Measurements from ENCODE around the gene OR10C1.

DNA sequence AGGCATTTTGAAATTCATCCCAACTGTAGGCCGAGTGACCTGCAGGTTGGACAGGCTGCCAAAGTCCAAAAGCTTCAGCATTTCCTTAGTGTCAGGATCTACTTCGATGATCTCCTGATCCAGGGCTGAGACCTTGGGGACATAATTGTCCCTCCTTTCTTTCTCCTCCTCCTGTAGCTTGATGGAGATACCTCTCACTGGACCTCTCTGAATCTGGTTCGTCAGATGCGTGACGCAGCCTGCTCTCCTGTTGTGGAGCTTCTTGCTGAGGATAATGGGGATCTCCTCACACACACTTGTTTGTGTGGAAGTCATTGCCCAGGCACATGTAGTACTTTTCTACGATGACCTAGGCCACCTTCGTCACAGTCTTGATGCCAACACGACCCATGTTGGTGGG lies 50.2 kb downstream of the OR10C1 start:
- TF ChIP-seq GATA3 (IDR thresholded peaks at IDR 0.05; ENCODE audit: low read depth, low read length) = no peak
- TF ChIP-seq GATA2 (IDR thresholded peaks at IDR 0.05; ENCODE audit: low read depth, low read length) = no peak

Data from SH-SY5Y (cell line).